ENCODE data around the gene NRXN3.

NRXN3 gene

DNA sequence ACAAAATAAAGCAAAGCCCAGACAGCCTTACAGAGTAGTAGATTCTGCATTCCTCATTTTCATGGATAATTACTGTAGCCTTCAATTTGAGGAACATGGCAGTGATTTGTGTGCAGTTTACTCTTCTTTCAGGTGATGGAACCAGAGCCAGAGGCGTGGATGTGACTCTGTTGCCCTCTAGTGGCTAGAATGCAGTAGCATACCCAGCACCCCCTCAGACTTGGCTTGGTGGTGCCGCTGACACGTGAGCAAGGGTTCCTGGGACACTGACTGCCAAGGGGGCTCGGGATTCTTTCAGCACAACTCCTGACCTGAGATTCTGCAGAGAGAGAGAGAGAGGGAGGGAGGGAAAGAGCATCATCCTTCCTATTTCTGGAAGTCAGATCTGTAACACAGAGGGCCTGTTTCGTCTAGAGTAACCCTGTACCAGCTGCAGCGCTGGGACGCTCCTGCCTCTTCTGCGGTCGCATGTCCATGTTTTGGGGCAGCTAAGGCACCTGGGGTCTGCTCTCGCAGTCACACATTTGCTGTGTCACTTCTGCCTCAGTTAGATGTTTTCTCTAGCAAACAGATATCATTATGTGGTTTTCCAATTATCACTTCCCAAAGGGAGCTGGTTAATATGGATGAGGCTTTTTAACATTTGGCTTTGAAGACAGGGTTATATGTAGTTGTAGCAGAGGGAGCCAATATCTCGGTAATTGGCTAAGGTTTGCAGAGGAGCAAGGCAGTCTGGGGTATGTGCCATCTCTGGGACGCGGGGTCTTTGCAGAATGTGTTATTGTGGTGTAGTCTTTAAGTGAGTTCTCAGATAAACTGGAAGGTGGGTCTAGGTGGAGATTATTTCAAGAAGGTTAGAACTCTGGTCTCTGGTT is 428.1 kb downstream of the NRXN3 start:
- DNase-seq = peak; percentile 2 to 70

DNA sequence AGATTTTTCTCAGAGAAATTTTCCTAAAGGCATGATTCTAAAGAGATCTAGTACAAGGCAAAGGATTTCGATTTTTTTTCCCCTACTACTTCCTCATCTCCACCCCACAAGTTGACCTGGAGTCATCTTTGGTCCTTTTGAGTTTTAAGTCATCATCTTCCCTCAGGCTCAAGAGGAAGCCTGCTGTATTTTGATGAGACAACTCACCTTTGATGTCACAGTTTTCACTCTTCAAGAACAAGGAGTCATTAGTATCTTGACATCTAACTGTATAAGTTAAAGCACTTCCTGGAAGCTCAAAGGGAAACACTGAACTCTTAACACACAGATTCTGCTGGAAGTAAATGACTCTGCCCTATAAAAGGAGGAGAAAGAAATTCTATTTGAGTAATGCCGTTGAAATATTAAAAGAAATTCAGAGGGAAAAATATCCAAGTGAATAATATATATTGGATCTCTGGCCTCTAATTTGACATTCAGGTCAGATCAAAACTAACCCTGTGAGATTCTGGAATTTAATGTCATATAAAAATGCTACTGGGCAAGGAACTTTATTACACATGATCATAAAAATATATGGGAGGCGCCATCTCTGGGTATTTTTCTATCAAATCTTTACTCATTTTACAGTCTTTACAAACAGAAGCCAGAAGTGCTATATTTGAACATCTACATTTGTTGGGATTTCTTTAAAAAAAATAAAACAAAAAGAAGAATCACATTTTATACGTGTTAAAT is 435.0 kb downstream of the NRXN3 start:
- no peak for DNase-seq

DNA sequence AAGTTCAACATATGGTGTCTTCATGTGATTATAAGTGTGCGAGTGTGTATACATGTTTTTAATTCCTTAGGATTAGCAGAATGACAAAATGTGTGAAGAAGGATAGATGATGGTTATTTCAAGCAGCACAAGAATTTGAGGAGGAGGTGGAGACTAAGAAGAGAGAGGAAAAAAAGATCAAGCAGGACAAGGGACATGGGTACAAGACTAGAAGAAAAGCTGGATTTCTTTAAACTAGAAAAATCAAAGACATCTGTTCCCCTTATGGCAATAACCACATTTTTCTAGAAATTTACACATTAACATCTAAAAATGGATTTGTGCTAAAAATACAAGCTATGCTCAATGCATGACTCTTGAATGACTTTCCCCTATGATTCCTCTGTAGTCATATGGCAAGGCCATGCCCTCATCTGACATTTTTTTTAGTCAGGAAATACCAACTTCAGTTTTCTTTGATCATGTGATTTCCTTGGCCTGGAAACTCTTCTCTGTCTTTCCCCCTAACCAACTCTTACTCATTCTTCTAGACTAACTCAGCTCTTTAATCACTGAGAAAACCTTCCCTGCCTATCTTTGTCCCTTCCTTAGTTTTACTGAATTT is 435.8 kb downstream of the NRXN3 start:
- no peak for DNase-seq

GRCh38 chr14:78608998-78609787 is 439.0 kb downstream of the NRXN3 start:
- no peak for DNase-seq

DNA sequence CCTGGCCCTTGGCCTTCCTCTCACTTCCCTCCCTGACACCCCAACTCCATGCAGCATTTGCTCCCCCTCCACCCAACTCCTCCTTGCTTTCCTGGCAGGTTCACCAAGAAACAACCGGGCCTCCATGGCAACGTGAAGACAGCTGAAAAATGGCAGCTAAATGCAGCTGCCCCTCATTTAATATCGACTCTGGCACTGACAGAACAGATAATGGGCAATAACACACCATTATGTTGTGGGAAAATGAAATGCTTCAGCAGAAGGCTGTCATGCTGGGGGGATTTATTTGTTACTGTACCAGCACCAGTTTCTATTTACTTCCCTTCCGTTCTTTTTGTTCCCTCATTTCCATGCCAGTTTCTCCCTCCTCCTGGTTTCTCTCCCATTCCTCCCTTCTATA is 440.8 kb downstream of the NRXN3 start:
- DNase-seq = no peak

DNA sequence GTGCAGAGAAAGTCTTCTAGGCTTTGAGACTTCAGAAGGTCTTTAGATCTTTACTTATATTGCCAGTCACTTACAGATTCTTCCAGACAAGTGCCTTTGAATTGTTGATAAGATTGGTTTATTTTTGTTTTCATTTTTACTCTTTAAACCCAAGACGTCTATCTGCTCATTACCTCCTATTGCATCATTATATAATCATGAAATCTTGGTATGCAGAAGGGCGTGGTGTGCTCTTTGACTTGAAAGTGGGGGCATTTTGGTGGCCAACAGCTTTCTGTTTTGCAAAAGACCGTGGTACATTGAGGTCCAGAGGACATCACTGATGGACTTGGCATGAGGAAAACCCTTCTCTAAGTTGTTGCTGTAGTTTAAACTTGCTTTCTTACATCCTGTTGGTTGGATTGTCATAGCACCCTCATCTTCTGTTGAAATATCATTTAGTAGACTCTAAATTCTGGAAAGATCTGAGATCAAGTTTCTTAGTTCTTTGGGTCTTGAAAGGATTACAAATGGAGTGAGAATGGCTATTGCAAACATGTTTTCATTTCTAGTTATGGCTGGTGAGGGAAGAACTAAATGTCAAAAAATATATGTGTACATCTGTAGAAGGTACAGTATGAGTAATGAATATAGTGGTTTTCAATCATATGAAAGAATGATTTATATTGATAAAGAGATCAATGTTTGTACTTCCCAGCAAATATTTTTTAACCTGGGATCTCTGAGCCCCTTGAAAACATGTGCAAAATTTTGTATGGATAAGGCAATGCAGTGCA is 441.8 kb downstream of the NRXN3 start:
- no peak for DNase-seq

GRCh38 chr14:78612666-78613065 is 442.5 kb downstream of the NRXN3 start:
- no peak for DNase-seq

GRCh38 chr14:78614593-78614992 is 444.4 kb downstream of the NRXN3 start:
- DNase-seq = no peak

- DNase-seq = no peak
These were observed 447.6 kb downstream of the NRXN3 start for GRCh38 chr14:78617735-78618134.

GRCh38 chr14:78618368-78618767 is 448.2 kb downstream of the NRXN3 start:
- no peak for DNase-seq

- DNase-seq = no peak
These were observed 456.9 kb downstream of the NRXN3 start for GRCh38 chr14:78627114-78627513.

DNA sequence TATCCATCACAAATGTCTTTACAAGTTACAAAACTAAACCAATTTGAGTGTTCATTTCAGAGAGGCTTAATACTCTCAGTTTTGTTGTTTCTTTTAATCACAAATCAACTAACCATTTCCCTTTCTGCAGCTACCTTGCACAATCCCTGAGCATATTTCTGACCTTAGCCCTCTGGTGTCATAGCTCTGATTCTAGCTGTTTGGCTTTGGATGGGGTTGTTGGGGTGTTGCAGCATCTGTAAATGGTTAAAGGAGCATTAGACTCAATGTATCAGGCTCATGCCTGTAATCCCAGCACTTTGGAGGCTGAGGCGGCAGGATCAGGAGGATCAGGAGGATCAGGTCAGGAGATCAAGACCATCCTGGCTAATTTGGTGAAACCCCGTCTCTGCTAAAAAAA is 461.4 kb downstream of the NRXN3 start:
- no peak for DNase-seq

DNA sequence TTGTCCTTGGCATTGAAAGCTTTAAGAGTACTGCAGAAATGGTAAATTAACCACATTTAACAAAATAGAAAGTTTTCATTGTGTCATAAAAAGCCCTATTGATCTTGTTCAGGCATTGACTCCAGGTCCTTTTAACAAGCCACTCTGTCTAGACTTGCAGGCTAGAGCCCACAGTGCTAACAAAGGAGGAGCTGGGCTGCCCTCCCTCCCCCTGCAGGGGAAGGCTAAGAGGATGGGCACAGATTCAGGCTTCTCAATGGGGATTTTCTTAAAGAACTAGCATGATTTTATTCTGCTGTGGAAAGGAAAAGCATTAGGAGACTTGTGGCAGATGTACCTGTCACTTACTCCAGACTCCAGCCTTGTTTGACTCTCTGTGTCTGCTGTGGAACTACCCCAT is 463.6 kb downstream of the NRXN3 start:
- no peak for DNase-seq

DNA sequence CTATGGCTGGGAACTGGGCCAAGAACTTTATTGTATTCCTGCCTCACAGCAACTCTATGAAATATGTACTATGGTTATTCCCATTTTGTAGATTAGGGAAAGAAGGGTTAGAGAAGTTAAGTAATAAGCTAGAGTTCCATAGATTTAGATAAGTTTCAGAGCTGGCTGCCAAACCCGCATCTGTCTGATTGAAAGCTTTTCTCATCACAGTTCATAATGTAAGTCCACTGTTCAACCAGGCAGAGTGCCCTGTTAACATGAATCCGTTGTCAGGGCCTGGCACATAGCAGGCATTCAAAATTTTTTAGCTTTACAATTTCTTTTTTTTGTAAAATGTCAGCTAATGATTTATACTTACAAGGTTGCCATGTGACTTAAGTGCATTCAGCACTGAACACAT is 467.3 kb downstream of the NRXN3 start:
- DNase-seq = no peak

DNA sequence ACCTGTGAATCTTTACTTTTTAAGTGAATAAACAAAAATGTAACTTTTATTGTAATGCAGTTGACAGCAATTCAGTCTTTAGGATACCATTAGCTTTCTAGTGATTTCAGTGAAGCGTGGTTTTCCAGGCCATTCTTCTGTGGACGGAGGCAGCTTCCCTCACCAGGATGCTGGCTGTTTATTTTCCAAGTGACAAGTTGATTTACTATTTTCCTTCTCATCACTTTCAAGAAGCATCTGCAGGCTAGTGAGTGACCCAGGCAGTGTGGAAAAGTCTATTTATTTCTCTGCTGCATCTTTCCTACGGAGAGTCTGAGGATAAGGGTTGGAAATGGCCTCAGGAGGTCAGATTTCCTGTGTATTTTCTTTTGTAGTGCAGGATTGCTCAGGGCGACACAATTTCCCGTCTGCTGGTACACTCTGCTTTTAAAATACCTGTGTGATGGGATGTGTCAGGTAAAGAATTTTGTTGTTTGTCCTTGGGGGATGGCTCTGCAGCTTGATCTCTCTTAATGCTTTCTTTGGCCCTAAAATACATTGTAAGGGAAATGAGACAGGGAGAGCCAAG is 467.8 kb downstream of the NRXN3 start:
- DNase-seq = no peak

- no peak for DNase-seq
These were observed 468.8 kb downstream of the NRXN3 start for GRCh38 chr14:78638926-78639325.

GRCh38 chr14:78644824-78645559 is 474.8 kb downstream of the NRXN3 start:
- DNase-seq = peak; percentile 7 to 18

DNA sequence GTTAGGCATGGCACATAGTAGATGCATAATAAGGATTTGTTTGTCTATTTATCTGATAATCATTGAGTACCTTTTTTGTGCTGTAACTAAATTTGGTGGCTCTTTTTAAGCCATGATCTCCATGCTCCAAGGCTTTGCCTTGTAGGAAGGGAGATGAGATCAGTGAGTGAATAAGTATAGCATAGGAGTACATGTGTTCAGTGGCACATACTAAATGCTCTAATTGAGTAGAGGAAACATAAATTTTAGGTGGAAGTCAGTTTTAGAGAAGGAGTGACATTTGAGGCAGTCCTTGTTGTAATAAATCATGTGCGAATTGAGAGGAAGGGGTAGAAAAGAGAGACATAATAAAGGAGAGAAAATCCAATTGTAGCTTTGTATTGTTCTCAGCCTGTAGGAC is 482.6 kb downstream of the NRXN3 start:
- DNase-seq = no peak

GRCh38 chr14:78653173-78653572 is 483.0 kb downstream of the NRXN3 start:
- no peak for DNase-seq

GRCh38 chr14:78657451-78657850 is 487.3 kb downstream of the NRXN3 start:
- DNase-seq = no peak

DNA sequence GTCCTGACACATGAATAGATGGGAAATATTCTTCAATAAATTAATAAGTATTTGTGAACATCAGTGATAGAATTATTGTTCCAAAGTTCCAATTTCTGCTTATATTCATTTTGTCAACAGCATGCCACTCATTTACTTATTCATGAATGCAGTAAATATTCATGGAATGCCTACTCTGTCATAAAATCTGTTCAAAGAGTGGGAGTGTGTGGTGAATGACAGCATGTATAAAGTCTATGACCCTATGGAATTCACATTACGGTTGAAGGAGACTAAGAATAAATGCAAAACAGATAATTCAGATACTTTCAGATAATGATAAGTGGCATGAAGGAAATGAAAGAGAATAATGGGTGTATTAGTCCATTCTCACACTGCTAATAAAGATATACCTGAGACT is 494.7 kb downstream of the NRXN3 start:
- DNase-seq = no peak
